ENCODE data around the gene CNTFR.

GRCh38 chr9:34536685-34537084 is 52.8 kb downstream of the CNTFR start:
- TF ChIP-seq POLR2A (IDR thresholded peaks at IDR 0.05) (no peak), CTCF (IDR thresholded peaks at IDR 0.05) (no peak)
